ENCODE results near the gene PNPLA7. TPM values are rescaled to one million over a fixed set of nuclear protein-coding genes. Genes with fewer than 3 reads are reported as not detected.

Gene PNPLA7
- total and polyA plus RNA-seq, 2 of the 13 experiments (the other 11 are each of a cell fraction or from before 2014, with no cell fraction given) = 0.42 to 1.5 TPM

GRCh38 chr9:137459601-137460362 lies 90.4 kb downstream of the PNPLA7 start (continued):
- TF ChIP-seq ZNF556 (CRISPR knock-in tag; IDR thresholded peaks at IDR 0.05; ENCODE audit: borderline replicate concordance) (no peak), CHD2 (IDR thresholded peaks at IDR 0.05; ENCODE audit: low read depth, low read length) (no peak), MEIS1 (CRISPR knock-in tag; IDR thresholded peaks at IDR 0.05; ENCODE audit: borderline replicate concordance) (no peak), ZNF841 (CRISPR knock-in tag; IDR thresholded peaks at IDR 0.05; ENCODE audit: borderline replicate concordance) (no peak), ZBTB21 (CRISPR knock-in tag; IDR thresholded peaks at IDR 0.05) (0 out of 2 replicates have a peak, but pooled peaks have one; percentile 24), MBNL3 (CRISPR knock-in tag; conservative IDR thresholded peaks at IDR 0.05) (no peak), KMT2A (CRISPR knock-in tag; IDR thresholded peaks at IDR 0.05) (no peak; the same call in 1 of the 2 replicates), ZNF232 (CRISPR knock-in tag; IDR thresholded peaks at IDR 0.05; ENCODE audit: borderline replicate concordance) (no peak), ZNF75D (CRISPR knock-in tag; IDR thresholded peaks at IDR 0.05; ENCODE audit: borderline replicate concordance) (no peak), HDAC2 (CRISPR knock-in tag; IDR thresholded peaks at IDR 0.05) (0 out of 2 replicates have a peak, but pooled peaks have one; percentile 42), CEBPB (IDR thresholded peaks at IDR 0.05; ENCODE audit: borderline replicate concordance, low read depth, low read length) (no peak), ZNF225 (CRISPR knock-in tag; IDR thresholded peaks at IDR 0.05) (0 out of 2 replicates have a peak, but pooled peaks have one; percentile 19), HMG20B (CRISPR knock-in tag; conservative IDR thresholded peaks at IDR 0.05) (no peak), NR2C2 (CRISPR knock-in tag; IDR thresholded peaks at IDR 0.05; ENCODE audit: borderline replicate concordance) (no peak), ZNF350 (CRISPR knock-in tag; IDR thresholded peaks at IDR 0.05; ENCODE audit: borderline replicate concordance, low read depth) (peak; percentile 46; the same call in 1 of the 2 replicates), NFE2 (CRISPR knock-in tag; IDR thresholded peaks at IDR 0.05) (no peak), TOPORS (CRISPR knock-in tag; IDR thresholded peaks at IDR 0.05) (no peak), PHF8 (CRISPR knock-in tag; IDR thresholded peaks at IDR 0.05) (0 out of 2 replicates have a peak, but pooled peaks have one; percentile 36)
- TF ChIP-seq, protein P1, sequence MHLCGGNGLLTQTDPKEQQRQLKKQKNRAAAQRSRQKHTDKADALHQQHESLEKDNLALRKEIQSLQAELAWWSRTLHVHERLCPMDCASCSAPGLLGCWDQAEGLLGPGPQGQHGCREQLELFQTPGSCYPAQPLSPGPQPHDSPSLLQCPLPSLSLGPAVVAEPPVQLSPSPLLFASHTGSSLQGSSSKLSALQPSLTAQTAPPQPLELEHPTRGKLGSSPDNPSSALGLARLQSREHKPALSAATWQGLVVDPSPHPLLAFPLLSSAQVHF (CRISPR knock-in tag; IDR thresholded peaks at IDR 0.05) = no peak
- TF ChIP-seq, protein P2, sequence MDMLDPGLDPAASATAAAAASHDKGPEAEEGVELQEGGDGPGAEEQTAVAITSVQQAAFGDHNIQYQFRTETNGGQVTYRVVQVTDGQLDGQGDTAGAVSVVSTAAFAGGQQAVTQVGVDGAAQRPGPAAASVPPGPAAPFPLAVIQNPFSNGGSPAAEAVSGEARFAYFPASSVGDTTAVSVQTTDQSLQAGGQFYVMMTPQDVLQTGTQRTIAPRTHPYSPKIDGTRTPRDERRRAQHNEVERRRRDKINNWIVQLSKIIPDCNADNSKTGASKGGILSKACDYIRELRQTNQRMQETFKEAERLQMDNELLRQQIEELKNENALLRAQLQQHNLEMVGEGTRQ (IDR thresholded peaks at IDR 0.05; ENCODE audit: low read depth, low read length) = no peak
- TF ChIP-seq, protein P2 (CRISPR knock-in tag; IDR thresholded peaks at IDR 0.05; ENCODE audit: borderline replicate concordance) = 0 out of 2 replicates have a peak, but pooled peaks have one; percentile 25
- TF ChIP-seq, protein P3, sequence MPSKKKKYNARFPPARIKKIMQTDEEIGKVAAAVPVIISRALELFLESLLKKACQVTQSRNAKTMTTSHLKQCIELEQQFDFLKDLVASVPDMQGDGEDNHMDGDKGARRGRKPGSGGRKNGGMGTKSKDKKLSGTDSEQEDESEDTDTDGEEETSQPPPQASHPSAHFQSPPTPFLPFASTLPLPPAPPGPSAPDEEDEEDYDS (CRISPR knock-in tag; IDR thresholded peaks at IDR 0.05) = no peak

Data from HepG2 (cell line).